OCI-LY1 (cell line): ENCODE results near the gene IPO4.

Source experiments
- H2AFZ ChIP-seq: fragments of 200-600 bp; sonication (generic), shearing (Covaris generic); 2 replicates; pipeline ENCODE4 v1.6.0; 2014; ENCODE audit warnings: antibody characterized with exemption, mild to moderate bottlenecking, low read length
- H3F3A ChIP-seq: fragments of 200-600 bp; sonication (generic), shearing (Covaris generic); 2 replicates; pipeline ENCODE4 v1.6.0; 2014; ENCODE audit warnings: mild to moderate bottlenecking, antibody characterized with exemption, low read length, moderate library complexity; ENCODE audit not compliant: insufficient read depth
- H3K27ac ChIP-seq: fragments of 200-600 bp; sonication (generic); 2 replicates; pipeline ENCODE4 v1.5.1; 2014; ENCODE audit warnings: low read length, mixed run types, mild to moderate bottlenecking, low read depth; ENCODE audit not compliant: poor library complexity, severe bottlenecking
- H3K27me3 ChIP-seq: fragments of 200-600 bp; sonication (generic); 2 replicates; pipeline ENCODE4 v1.6.0; 2014; ENCODE audit warnings: antibody characterized with exemption, mild to moderate bottlenecking, low read length, moderate library complexity; ENCODE audit not compliant: insufficient read depth
- H3K36me3 ChIP-seq: fragments of 200-600 bp; sonication (generic); 2 replicates; pipeline ENCODE4 v1.6.1; 2014; ENCODE audit warnings: mild to moderate bottlenecking, antibody characterized with exemption, low read length, moderate library complexity, mixed read lengths; ENCODE audit not compliant: insufficient read depth
- H3K4me1 ChIP-seq: fragments of 200-600 bp; sonication (generic); 2 replicates; pipeline ENCODE4 v1.5.1; 2014; ENCODE audit warnings: mild to moderate bottlenecking, low read length, moderate library complexity; ENCODE audit not compliant: insufficient read depth, severe bottlenecking
- H3K4me2 ChIP-seq: fragments of 200-600 bp; sonication (generic), shearing (Covaris generic); 2 replicates; pipeline ENCODE4 v1.6.1; 2014; ENCODE audit warnings: low read length
- H3K4me3 ChIP-seq: fragments of 200-600 bp; sonication (generic); 2 replicates; pipeline ENCODE4 v1.5.1; 2014; ENCODE audit warnings: low read length, low read depth, mild to moderate bottlenecking, mixed read lengths; ENCODE audit not compliant: poor library complexity, severe bottlenecking
- H3K79me2 ChIP-seq: fragments of 200-600 bp; shearing (Covaris generic); 2 replicates; pipeline ENCODE4 v1.6.1; 2016; ENCODE audit warnings: mixed run types, low read length, mixed read lengths; ENCODE audit not compliant: insufficient read depth
- H3K9ac ChIP-seq: fragments of 200-600 bp; sonication (generic), shearing (Covaris generic); 2 replicates; pipeline ENCODE4 v1.6.1; 2014; ENCODE audit warnings: mild to moderate bottlenecking, low read length, mixed read lengths
- H3K9me2 ChIP-seq: fragments of 200-600 bp; sonication (generic), shearing (Covaris generic); 2 replicates; pipeline ENCODE4 v1.6.1; 2014; ENCODE audit warnings: low read depth, mild to moderate bottlenecking, low read length, mixed read lengths
- H3K9me3 ChIP-seq: fragments of 200-600 bp; shearing (Covaris generic); 2 replicates; pipeline ENCODE4 v1.6.1; 2014; ENCODE audit warnings: low read length, mixed read lengths
- H4K20me1 ChIP-seq: fragments of 200-600 bp; sonication (generic), shearing (Covaris generic); 2 replicates; pipeline ENCODE4 v1.6.0; 2016; ENCODE audit warnings: mild to moderate bottlenecking, low read length; ENCODE audit not compliant: insufficient read depth
- CTCF ChIP-seq: fragments of 200-600 bp; sonication (generic), shearing (Covaris generic); IDR thresholded peaks from 2 replicates; pipeline ENCODE4 v1.5.1; 2017; ENCODE audit warnings: mild to moderate bottlenecking, antibody characterized with exemption, low read length, moderate library complexity, mixed read lengths
- EZH2 ChIP-seq: fragments of 200-600 bp; sonication (generic), shearing (Covaris generic); IDR thresholded peaks from 2 replicates; pipeline ENCODE4 v1.8.0; 2017; ENCODE audit warnings: borderline replicate concordance, mixed run types, mild to moderate bottlenecking, antibody characterized with exemption, low read length, moderate library complexity, mixed read lengths

IPO4 gene

DNA sequence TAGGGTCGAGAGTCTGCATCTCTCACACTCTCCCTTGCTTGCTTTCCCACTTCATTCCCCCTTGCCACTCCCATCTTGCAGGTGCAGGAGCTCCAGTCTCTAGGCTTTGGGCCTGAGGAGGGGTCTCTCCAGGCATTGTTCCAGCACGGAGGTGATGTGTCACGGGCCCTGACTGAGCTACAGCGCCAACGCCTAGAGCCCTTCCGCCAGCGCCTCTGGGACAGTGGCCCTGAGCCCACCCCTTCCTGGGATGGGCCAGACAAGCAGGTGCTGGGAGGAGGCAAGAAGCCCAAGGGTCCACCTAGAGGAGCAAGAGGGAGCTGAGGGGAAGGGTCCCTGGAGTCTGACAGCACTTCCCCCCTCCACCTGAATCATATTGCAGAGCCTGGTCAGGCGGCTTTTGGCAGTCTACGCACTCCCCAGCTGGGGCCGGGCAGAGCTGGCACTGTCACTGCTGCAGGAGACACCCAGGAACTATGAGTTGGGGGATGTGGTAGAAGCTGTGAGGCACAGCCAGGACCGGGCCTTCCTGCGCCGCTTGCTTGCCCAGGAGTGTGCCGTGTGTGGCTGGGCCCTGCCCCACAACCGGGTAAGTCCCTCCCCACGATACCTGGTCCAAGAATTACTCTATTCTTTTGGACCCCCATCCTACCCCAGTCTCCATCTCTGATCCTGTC is 37.1 kb downstream of the IPO4 start:
- no peak overlapping the region for H3K9ac ChIP-seq
- no peaks in the 10 kb centered on the region for H3F3A ChIP-seq

GRCh38 chr14:24150993-24151392 is 37.6 kb downstream of the IPO4 start:
- Histone ChIP-seq H4K20me1 (no peaks in the 10 kb centered on the region), H3K79me2 (no peaks in the 10 kb centered on the region; the same call in 1 of the 2 replicates), H3K27ac (no peak overlapping the region), H3K9me3 (no peaks in the 10 kb centered on the region), H3F3A (no peaks in the 10 kb centered on the region), H2AFZ (no peak overlapping the region), H3K4me1 (peaks cover 12% of the 10 kb centered on the region), H3K36me3 (peaks cover 53% of the 10 kb centered on the region), H3K27me3 (no peaks in the 10 kb centered on the region), H3K9ac (no peak overlapping the region), H3K4me3 (no peak overlapping the region), H3K4me2 (no peak overlapping the region), H3K9me2 (no peaks in the 10 kb centered on the region)
- no peak for TF ChIP-seq EZH2
- no peak for TF ChIP-seq CTCF

More for the DNA sequence above, 37.1 kb downstream of the IPO4 start:
- Histone ChIP-seq H4K20me1 (no peaks in the 10 kb centered on the region), H3K36me3 (peaks cover 56% of the 10 kb centered on the region), H3K4me1 (peaks cover 12% of the 10 kb centered on the region), H3K9me3 (no peaks in the 10 kb centered on the region), H3K27ac (no peak overlapping the region), H3K27me3 (no peaks in the 10 kb centered on the region), H3K79me2 (no peaks in the 10 kb centered on the region; the same call in 1 of the 2 replicates), H3K4me2 (no peak overlapping the region), H2AFZ (no peak overlapping the region), H3K4me3 (no peak overlapping the region), H3K9me2 (no peaks in the 10 kb centered on the region)
- TF ChIP-seq EZH2 (no peak), CTCF (no peak)

GRCh38 chr14:24150567-24150966 is 38.0 kb downstream of the IPO4 start:
- no peaks in the 10 kb centered on the region for H4K20me1 ChIP-seq
- H3K9me3 ChIP-seq: no peaks in the 10 kb centered on the region
- H3K4me3 ChIP-seq: no peak overlapping the region
- no peaks in the 10 kb centered on the region for H3K9me2 ChIP-seq
- no peak for TF ChIP-seq CTCF
- peaks cover 51% of the 10 kb centered on the region for H3K36me3 ChIP-seq
- H3K27ac ChIP-seq: no peak overlapping the region
- no peaks in the 10 kb centered on the region for H3K27me3 ChIP-seq
- H2AFZ ChIP-seq: no peak overlapping the region
- H3K9ac ChIP-seq: no peak overlapping the region
- peaks cover 4% of the 10 kb centered on the region; the same call in 1 of the 2 replicates for H3K79me2 ChIP-seq
- no peak overlapping the region for H3K4me2 ChIP-seq
- H3F3A ChIP-seq: no peaks in the 10 kb centered on the region
- H3K4me1 ChIP-seq: peaks cover 17% of the 10 kb centered on the region
